Cardiac muscle cell (in vitro differentiated cells and primary cell): ENCODE measurements around the gene NRP1. TPM values are rescaled to one million over a fixed set of nuclear protein-coding genes. Genes with fewer than 3 reads are reported as not detected.

Experiments
- DNase-seq, 2 donors: peaks; one replicate each; pipeline versions ENCODE4 v3.0.0 to v3.0.0-alpha.2; 2010 to 2017; ENCODE audit warnings: low read depth in 1 of 2, low spot score in 1 of 2
- H3K27ac ChIP-seq: fragments of 200-600 bp; sonication (generic); 2 replicates; pipeline ENCODE4 v1.5.1; 2016
- H3K27me3 ChIP-seq: fragments of 200-600 bp; sonication (generic); 2 replicates; pipeline ENCODE4 v1.6.0; 2016; ENCODE audit warnings: control low read depth
- H3K36me3 ChIP-seq: fragments of 200-600 bp; sonication (generic); 2 replicates; pipeline ENCODE4 v1.5.1; 2016; ENCODE audit warnings: control low read depth
- H3K4me1 ChIP-seq: fragments of 200-600 bp; sonication (generic); 2 replicates; pipeline ENCODE4 v1.8.1; 2017; ENCODE audit warnings: low read depth, mild to moderate bottlenecking, mixed run types
- H3K4me3 ChIP-seq: fragments of 200-600 bp; sonication (generic); 2 replicates; pipeline ENCODE4 v1.5.1; 2016; ENCODE audit warnings: mild to moderate bottlenecking
- H3K9me3 ChIP-seq: fragments of 200-600 bp; sonication (generic); 2 replicates; pipeline ENCODE4 v1.5.1; 2017; ENCODE audit warnings: low read depth, mild to moderate bottlenecking, control low read depth
- polyA plus RNA-seq: library from polyadenylated mRNA; unstranded; fragments of >200 nt; fragmentation: Nextera tagmentation; extraction: Ambion mirVana; gene quantifications from 2 replicates; pipeline ENCODE4 v1.2.1, GENCODE V29; 2016
- total RNA-seq: library from RNA; depleted of rRNA; stranded (reverse); fragments of >200 nt; gene quantifications from 2 replicates; pipeline ENCODE4 v1.2.3, GENCODE V29; 2016
- TF ChIP-seq, protein P1 (sequence below): IDR thresholded peaks from 2 replicates; pipeline ENCODE4 v1.5.1; 2012; ENCODE audit warnings: low read depth, mild to moderate bottlenecking, low read length

Gene NRP1
- total and polyA plus RNA-seq, 2 experiments from 2014 or later: 145 to 327 TPM

DNA sequence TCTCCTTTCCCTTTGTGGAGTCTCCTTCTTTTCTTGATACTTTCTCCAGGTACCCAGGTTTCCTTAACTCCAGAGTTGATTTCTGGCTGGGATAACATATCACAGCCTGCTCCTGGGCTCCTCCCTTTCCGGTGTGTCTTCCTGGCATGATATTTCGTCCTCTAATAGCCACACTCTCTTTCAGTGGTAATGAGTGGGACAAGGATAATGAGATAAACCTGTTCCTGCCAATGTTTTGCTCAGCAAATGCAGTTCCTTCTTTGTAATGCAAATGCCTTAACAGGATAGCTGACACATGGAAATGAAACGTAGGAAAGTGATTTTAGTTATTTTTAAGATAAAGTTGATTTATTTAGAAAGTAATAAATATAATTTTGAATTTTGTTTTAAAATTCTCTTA lies 168.6 kb downstream of the NRP1 start:
- no peak for DNase-seq
- no peaks in the 10 kb centered on the region for H3K36me3 ChIP-seq
- H3K27me3 ChIP-seq: no peaks in the 10 kb centered on the region
- H3K4me3 ChIP-seq: no peak overlapping the region
- TF ChIP-seq, protein P1, sequence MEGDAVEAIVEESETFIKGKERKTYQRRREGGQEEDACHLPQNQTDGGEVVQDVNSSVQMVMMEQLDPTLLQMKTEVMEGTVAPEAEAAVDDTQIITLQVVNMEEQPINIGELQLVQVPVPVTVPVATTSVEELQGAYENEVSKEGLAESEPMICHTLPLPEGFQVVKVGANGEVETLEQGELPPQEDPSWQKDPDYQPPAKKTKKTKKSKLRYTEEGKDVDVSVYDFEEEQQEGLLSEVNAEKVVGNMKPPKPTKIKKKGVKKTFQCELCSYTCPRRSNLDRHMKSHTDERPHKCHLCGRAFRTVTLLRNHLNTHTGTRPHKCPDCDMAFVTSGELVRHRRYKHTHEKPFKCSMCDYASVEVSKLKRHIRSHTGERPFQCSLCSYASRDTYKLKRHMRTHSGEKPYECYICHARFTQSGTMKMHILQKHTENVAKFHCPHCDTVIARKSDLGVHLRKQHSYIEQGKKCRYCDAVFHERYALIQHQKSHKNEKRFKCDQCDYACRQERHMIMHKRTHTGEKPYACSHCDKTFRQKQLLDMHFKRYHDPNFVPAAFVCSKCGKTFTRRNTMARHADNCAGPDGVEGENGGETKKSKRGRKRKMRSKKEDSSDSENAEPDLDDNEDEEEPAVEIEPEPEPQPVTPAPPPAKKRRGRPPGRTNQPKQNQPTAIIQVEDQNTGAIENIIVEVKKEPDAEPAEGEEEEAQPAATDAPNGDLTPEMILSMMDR: no peak
- no peak overlapping the region for H3K27ac ChIP-seq
- no peaks in the 10 kb centered on the region for H3K9me3 ChIP-seq
- H3K4me1 ChIP-seq: no peaks in the 10 kb centered on the region

DNA sequence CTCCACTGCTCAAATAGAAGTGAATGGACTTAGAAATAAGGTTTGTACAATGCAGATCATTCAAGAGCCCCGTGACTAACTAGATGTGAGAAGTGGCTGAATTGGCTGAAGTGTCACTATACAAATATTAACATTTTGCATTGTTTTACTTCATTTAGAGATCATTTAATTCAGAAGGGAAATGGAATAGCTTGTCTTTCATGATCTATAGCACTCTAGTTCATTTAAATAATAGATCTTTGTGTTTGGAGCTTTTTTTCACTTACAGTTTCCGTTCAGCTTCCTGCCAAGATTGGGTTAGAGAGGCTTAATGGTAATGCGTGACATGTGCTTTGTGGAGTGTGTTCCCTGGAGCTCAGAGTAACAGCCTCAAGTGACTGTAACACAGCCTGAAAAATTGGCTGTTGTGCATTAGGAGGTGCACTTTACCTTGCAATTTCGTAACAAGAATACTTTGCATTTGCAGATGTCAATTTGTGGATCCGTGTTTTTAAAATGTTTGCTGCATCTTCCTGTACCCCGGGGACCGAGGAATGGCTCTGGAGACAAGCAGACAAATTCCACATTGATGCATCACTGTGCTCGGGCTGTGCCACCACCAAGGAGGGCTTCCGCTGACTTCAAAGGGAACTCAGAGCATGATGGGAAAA lies 170.3 kb downstream of the NRP1 start:
- H3K27me3 ChIP-seq: no peaks in the 10 kb centered on the region
- H3K4me3 ChIP-seq: no peak overlapping the region
- TF ChIP-seq, protein P1: no peak
- H3K9me3 ChIP-seq: no peaks in the 10 kb centered on the region
- no peak overlapping the region for H3K27ac ChIP-seq
- H3K36me3 ChIP-seq: no peaks in the 10 kb centered on the region
- H3K4me1 ChIP-seq: no peaks in the 10 kb centered on the region
- DNase-seq: peak in 1 of 2 donors; percentile 26

DNA sequence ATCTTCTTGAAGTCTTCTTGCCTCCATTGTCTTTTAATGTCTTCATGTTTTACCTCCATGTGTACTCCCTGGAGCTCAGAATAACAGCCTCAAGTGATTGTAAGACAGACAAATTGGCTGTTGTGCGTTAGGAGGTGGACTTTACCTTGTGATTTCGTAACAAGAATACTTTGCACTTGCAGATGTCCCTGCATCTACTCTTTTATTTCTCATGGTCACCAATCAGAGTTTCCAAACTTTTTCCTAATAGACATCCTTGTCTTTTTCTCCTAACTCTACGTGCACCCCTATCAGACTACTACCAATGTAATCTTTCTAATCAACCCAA lies 172.3 kb downstream of the NRP1 start:
- no peak for DNase-seq
- H3K27ac ChIP-seq: no peak overlapping the region
- TF ChIP-seq, protein P1: no peak
- H3K4me3 ChIP-seq: no peak overlapping the region
- no peaks in the 10 kb centered on the region for H3K27me3 ChIP-seq
- H3K4me1 ChIP-seq: peaks cover 1% of the 10 kb centered on the region
- no peaks in the 10 kb centered on the region for H3K36me3 ChIP-seq
- no peaks in the 10 kb centered on the region for H3K9me3 ChIP-seq

DNA sequence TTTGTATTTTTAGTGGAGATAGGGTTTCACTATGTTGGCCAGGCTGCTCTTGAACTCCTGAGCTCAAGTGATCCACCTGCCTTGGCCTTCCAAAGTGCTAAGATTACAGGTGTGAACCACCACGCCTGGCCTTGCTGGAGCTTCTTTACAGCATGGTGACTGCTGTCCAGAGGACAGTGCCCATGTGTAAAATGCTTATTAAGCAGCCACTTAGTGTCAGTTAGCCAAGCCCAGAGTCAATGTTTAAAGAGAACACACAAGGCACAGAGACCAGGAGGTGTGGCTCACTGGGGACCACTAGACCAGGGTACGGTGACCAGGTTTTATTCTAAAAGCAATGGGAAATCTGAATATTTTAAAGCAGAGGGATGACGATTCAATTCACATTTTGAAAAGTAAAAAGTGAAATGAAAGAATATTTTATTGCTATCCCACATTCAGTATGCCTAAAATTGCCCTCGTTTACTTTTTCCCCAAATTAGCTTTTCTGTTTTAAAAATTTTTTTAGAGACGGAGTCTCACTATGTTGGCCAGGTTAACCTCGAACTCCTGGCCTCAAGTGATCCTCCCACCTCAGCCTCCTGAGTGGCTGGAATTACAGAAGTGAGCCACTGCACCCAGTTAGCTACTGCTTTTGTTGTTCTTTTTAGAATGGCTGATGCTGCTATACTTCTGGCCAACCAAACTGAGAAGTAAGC lies 172.8 kb downstream of the NRP1 start:
- TF ChIP-seq, protein P1: no peak
- no peaks in the 10 kb centered on the region for H3K27me3 ChIP-seq
- no peak for DNase-seq

DNA sequence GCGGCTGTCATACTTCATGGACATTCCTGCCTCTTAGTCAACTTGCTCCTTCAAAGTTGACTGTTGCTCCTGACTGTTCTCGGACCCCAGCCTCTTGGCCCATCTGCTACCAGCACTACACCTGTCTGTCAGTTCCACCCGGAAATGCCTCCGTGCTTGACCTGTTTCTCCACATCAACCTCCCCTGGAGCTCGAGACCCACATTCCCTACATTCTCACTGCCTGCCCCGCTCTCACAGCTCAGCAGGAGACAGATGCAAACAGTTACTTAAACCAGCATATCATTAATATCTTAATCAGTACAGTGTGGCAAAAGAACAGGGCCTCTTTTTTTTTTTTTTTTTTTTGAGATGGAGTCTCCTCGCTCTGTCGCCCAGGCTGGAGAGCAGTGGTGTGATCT lies 174.3 kb downstream of the NRP1 start:
- TF ChIP-seq, protein P1: no peak
- no peak for DNase-seq
- Histone ChIP-seq H3K9me3 (no peaks in the 10 kb centered on the region), H3K4me1 (peaks cover 2% of the 10 kb centered on the region), H3K27me3 (no peaks in the 10 kb centered on the region), H3K27ac (no peak overlapping the region), H3K36me3 (no peaks in the 10 kb centered on the region), H3K4me3 (no peak overlapping the region)

More for the DNA sequence above, 172.8 kb downstream of the NRP1 start:
- Histone ChIP-seq H3K36me3 (no peaks in the 10 kb centered on the region), H3K4me3 (no peak overlapping the region), H3K9me3 (no peaks in the 10 kb centered on the region), H3K27ac (no peak overlapping the region), H3K4me1 (peaks cover 2% of the 10 kb centered on the region)
